ENCODE data around the gene EPB41L3.
A peak's percentile ranks its signal among the peaks of the same experiment; 100 is the strongest.

Gene EPB41L3

GRCh38 chr18:5449858-5450509, 93.8 kb downstream of the EPB41L3 start:
- no peak for DNase-seq

DNA sequence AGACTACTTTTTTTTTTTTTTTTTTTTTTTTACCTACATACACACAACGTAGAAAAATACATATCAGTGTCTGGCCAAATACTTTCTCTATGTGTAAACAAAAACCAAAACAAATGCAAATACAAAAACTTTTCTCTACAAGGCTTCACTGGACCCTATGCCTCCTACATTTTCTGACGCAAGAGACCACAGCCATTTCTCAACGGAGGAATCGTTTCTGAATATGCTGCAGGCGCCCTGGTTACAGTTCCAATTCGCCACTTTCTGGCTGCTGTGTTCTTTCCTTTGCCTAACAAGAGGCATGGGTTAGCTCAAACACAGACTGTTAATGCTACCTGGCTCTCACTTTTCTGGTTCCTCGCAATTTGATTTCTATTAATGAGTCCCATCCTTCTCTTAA, 96.4 kb downstream of the EPB41L3 start:
- no peak for DNase-seq

GRCh38 chr18:5444847-5445246, 99.0 kb downstream of the EPB41L3 start:
- no peak for DNase-seq

- no peak for DNase-seq
These were observed 99.5 kb downstream of the EPB41L3 start for GRCh38 chr18:5444269-5444668.

GRCh38 chr18:5439986-5440696, 103.7 kb downstream of the EPB41L3 start:
- DNase-seq: no peak

DNA sequence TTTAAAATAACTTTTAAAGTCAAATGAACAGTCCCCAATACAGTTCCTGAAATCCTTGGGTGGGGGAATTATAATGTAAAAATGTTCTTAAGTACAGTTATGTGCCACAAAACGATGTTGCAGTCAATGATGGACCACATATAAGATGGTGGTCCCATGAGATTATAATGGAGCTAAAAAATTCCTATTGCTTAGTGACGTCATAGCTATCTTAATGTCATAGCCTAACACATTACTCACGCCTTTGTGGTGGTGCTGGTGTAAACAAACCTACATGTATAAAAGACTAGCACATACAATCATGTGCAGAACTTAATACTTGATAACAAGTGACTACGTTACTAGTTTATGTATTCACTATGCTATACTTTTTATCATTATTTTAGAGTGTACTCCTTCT, 109.4 kb downstream of the EPB41L3 start:
- no peak for DNase-seq

GRCh38 chr18:5431836-5432575, 111.8 kb downstream of the EPB41L3 start:
- DNase-seq: peak in 1 of 2 experiments; percentile 6

GRCh38 chr18:5430131-5430530, 113.7 kb downstream of the EPB41L3 start:
- peak; percentile 29 to 31 for DNase-seq

DNA sequence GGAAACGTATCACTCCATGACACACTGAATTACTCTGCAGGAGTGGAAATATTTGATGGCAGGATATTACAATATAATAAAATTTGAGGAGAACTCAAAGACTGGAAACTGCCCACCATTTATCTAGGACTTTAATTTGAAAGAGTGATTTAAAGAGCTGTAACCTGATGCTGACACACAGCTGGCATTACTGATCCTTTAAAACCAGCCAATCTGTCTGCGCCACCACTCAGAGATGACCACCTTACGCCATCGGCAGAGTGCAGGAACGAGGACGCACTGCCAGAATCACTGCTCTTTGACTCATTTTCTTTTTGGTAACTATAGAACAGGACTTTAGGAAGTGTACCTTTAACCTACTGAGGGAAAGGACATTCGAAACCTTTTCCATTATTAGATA, 114.1 kb downstream of the EPB41L3 start:
- DNase-seq: peak; percentile 45 to 79

DNA sequence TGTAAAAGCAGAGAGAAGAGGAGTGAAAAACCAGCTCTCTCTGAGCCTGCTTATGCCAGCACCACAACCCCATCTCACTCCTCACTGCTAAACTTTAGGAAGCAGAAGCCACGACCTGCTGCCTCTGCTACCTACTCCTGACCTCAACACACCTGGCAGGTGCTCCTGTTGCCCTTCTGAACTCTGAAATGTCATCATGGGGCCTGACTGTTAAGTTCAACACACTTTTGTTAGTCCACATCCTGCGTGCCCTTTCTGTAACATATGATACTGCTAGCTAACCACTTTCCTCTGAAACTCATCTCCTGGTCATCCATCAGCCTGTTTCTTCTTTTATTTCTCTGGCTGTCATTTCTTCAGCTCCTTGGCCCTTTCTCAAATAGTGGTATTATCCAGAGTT, 118.1 kb downstream of the EPB41L3 start:
- DNase-seq: no peak

GRCh38 chr18:5424903-5425664, 118.7 kb downstream of the EPB41L3 start:
- peak; percentile 13 to 55 for DNase-seq

DNA sequence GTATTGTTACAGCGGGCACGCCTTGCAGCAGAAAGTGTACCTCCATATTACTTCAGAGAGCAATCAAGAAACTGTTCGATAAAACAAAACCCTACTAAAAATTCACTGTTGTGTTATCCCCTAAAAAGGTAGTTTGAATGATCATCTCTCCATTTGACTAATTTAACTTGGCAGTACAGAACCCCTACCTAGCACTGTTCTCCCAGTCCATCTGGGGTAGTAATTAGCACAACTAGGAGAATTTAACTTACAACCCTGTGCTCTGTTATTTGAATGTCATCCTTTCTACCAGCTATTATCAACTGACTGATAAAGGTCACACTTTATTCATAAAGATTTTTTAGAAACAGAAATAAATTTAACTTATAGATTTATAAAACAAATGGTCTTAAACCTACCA, 121.2 kb downstream of the EPB41L3 start:
- DNase-seq: no peak

DNA sequence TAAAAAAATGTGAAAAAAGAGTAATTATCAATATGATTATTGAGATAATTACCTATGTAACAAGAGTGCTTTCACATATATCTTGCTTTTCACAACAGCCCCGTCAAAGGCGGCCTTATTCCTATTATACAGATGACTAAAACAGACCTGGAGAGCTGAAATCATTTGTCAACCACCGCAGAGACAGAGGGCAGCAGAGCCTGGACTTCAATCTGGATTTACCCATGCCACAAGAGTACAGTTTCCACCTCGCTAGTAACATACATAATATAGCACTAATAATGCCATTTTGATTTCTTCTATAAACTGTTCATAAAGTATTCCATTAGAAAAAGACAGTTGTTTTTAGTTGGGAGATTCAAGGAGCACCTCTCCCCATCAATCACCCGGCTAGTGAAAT, 121.8 kb downstream of the EPB41L3 start:
- no peak for DNase-seq

GRCh38 chr18:5420906-5421305, 122.9 kb downstream of the EPB41L3 start:
- DNase-seq: no peak

GRCh38 chr18:5419601-5420000, 124.2 kb downstream of the EPB41L3 start:
- DNase-seq: no peak

DNA sequence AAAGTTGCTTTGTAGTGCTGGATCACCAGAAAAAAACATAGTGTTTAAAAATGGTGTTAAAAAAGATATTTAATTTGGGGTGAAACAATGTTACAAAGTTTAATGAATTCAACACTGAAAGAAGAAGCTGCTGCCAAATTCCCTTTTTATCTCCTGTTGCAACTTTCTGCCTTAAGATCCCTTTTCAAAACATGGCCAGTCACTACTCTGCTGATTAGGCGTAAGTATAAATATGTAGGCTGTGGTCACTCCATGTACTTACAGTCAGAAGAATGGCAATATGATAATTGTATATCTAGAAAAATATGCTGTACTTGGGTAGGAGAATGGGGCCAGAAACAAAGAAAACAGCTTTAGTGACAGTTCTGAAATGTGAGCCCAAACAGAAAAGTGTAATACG, 124.8 kb downstream of the EPB41L3 start:
- no peak for DNase-seq

- DNase-seq: no peak
These were observed 126.5 kb downstream of the EPB41L3 start for GRCh38 chr18:5417342-5417741.

- DNase-seq: no peak
These were observed 127.7 kb downstream of the EPB41L3 start for GRCh38 chr18:5416112-5416511.

DNA sequence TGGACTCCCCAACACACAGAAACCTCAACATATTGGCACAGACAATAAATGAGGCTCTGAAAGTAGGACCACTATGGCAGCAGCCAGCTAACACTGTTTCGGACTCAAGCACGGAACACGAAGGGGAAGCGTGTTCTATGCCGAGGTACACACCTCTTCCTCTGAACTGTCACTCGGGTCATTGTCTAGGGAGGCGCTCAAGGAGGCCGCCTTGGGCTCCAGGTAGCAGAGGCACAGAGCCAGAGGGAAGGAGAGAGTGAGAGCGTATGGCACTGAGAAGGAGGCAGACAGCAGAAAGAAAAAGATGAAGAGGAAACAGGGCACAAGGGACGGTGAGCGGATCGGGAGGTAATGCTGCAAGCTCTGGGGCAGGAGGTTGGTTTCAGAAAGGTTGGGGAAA, 128.1 kb downstream of the EPB41L3 start:
- DNase-seq: no peak

GRCh38 chr18:5415031-5415430, 128.8 kb downstream of the EPB41L3 start:
- no peak for DNase-seq

GRCh38 chr18:5414546-5414945, 129.3 kb downstream of the EPB41L3 start:
- no peak for DNase-seq

DNA sequence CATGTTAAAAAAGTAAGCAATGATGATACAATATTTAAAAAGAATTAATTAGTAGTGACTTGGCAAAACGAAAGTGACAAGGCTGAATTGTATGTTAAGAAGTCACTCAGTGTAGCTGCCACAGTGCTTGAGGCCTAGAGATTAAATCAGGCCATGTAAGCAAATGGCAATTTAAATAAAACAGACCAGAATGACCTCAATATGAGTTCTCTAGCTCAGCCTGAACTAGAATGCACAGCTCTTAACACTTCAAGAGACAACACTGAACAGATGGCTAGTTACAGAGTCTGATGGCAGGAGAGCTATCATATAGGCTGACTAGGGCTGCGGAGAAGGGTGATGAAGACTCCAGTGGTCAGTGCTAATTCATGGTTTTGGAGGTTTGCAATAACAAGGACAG, 130.3 kb downstream of the EPB41L3 start:
- peak in 1 of 2 experiments; percentile 76 for DNase-seq

DNA sequence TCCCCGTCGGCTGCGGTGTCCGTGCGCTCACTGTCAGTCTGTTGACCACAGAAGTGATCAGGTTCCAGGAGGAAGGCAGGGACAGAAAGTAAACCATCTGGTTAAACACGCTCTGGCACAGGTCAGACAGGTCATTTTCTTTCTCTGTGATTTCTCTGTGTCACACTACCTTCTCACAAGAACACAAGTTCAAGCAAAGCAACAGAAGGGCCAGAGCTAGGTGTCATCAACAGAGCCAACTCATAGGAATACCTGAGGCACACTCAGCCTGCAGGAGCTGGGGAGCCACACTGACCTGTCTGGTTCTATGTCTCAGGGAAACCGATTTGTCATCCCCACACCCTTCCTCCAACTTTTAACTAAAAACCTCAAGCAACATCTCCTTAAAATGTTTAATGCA, 133.2 kb downstream of the EPB41L3 start:
- no peak for DNase-seq

Data from NCI-H524 (cell line).